ENCODE data around the gene SUN2.
A peak's percentile ranks its signal among the peaks of the same experiment; 100 is the strongest.

Gene SUN2

DNA sequence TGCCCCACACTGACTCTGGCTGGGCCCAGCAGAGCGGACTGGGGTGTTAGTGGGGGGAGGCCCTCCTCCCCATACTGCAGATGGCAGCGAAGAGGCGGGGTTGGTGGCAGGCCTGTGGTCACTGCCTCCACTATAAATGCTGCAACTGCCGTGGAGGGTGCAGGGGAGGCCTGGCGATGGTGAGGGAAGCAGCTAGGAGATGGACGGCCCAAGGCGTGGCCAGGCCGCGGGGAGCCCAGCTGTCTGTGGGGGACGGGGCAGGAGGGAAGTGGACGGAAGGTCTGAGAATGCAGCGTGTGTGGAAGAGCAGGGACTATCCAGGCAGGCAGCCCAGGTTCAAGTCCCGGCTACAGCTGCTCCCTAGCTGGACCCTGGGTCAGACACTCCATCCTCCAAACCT lies 19.9 kb upstream of the SUN2 start:
- H3K9ac ChIP-seq (ENCODE audit: low read length), result no peak overlapping the region
- H3K4me1 ChIP-seq (ENCODE audit: control insufficient read depth, insufficient read depth, low read length), result peaks cover 9% of the 10 kb centered on the region
- no peak for DNase-seq (ENCODE audit: low read depth)
- H3K9me3 ChIP-seq (ENCODE audit: control insufficient read depth, low read length), result no peaks in the 10 kb centered on the region
- H3K27me3 ChIP-seq (replicated peaks; ENCODE audit: control insufficient read depth, insufficient read depth, low read length), result no peaks in the 10 kb centered on the region
- H3K4me3 ChIP-seq (ENCODE audit: low read length), result no peak overlapping the region
- H3K36me3 ChIP-seq (ENCODE audit: control insufficient read depth, insufficient read depth, low read length, severe bottlenecking), result peaks cover 11% of the 10 kb centered on the region

DNA sequence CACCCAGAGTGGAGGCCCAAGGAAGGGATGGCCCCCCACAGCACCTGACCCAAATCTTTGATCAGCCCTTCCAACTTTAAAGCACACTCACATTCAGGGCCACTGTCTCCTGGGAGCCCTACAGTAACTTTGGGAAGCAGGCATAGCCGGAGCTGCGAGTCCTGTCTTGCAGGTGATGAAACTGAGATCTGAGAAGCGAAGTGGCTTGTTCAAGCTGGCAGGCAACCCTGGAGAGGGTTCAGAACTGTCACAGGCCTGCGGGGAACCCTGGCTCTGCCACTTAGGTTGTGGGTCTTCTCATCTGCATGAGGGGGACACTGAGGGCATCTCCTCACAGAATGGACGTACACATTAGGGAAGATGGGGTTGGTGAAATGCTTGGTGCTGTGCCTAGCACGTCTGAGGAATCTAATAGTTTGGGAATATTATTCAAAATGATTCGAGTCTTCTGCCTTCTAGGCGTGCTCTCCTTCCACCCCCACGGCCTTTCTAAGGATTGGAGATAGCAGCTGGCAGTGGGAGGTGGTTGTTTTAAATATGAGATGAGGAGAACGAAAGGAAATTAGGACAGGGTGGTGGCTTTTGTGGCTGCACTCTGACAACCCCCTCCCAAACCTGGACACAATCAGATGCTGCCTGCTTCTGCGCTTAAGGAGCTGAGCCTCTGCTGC lies 18.8 kb upstream of the SUN2 start:
- H3K36me3 ChIP-seq (ENCODE audit: control insufficient read depth, insufficient read depth, low read length, severe bottlenecking), result peaks cover 6% of the 10 kb centered on the region
- H3K9ac ChIP-seq (ENCODE audit: low read length), result no peak overlapping the region
- H3K4me1 ChIP-seq (ENCODE audit: control insufficient read depth, insufficient read depth, low read length), result peaks cover 9% of the 10 kb centered on the region
- H3K27me3 ChIP-seq (replicated peaks; ENCODE audit: control insufficient read depth, insufficient read depth, low read length), result no peaks in the 10 kb centered on the region
- H3K9me3 ChIP-seq (ENCODE audit: control insufficient read depth, low read length), result no peaks in the 10 kb centered on the region
- H3K4me3 ChIP-seq (ENCODE audit: low read length), result no peak overlapping the region
- DNase-seq (ENCODE audit: low read depth), result no peak

DNA sequence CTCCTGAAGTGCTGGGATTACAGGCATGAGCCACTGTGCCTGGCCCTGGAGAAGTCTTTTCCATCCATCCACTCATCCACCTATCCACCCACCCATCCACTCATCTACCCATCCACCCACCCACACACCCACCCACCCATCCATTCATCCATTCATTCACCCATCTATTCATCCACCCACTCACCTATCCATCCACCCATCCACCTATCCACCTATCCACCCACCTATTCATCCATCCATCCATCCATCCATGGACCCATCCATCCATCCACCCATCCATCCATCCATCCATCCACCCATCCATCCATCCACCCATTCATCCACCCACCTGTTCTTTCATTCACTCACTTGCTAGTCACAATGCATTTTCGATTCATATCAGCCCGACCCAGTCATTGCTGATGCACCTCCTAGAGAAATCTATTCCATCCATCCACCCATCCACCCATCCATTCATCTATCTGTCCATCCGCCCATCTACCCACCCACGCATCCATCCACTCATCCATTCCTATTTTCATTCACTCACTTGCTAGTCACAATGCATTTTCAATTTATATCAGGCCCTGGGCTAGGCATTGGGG lies 17.7 kb upstream of the SUN2 start:
- no peak for DNase-seq (ENCODE audit: low read depth)
- H3K9me3 ChIP-seq (ENCODE audit: control insufficient read depth, low read length), result no peaks in the 10 kb centered on the region
- no peak overlapping the region for H3K4me3 ChIP-seq (ENCODE audit: low read length)
- no peaks in the 10 kb centered on the region for H3K27me3 ChIP-seq (replicated peaks; ENCODE audit: control insufficient read depth, insufficient read depth, low read length)
- no peaks in the 10 kb centered on the region for H3K36me3 ChIP-seq (ENCODE audit: control insufficient read depth, insufficient read depth, low read length, severe bottlenecking)
- peaks cover 9% of the 10 kb centered on the region for H3K4me1 ChIP-seq (ENCODE audit: control insufficient read depth, insufficient read depth, low read length)
- no peak overlapping the region for H3K9ac ChIP-seq (ENCODE audit: low read length)

DNA sequence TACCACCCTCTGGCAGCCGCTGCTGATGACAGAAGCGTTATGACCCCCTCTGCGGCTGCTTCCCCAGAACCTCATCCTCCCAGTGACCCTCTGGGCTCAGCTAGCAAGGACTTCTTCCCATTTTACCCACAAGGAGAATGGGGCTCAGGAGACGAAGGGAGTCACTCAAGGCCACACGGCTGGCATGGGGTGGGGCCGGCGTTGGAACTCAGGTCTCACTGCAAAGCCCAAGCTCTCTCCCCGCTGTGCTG lies 16.8 kb upstream of the SUN2 start:
- H3K4me3 ChIP-seq (ENCODE audit: low read length), result no peak overlapping the region
- H3K4me1 ChIP-seq (ENCODE audit: control insufficient read depth, insufficient read depth, low read length), result peaks cover 9% of the 10 kb centered on the region
- peak overlapping the region; percentile 14 for H3K9ac ChIP-seq (ENCODE audit: low read length)
- no peaks in the 10 kb centered on the region for H3K36me3 ChIP-seq (ENCODE audit: control insufficient read depth, insufficient read depth, low read length, severe bottlenecking)
- no peaks in the 10 kb centered on the region for H3K27me3 ChIP-seq (replicated peaks; ENCODE audit: control insufficient read depth, insufficient read depth, low read length)
- H3K9me3 ChIP-seq (ENCODE audit: control insufficient read depth, low read length), result no peaks in the 10 kb centered on the region
- no peak for DNase-seq (ENCODE audit: low read depth)

DNA sequence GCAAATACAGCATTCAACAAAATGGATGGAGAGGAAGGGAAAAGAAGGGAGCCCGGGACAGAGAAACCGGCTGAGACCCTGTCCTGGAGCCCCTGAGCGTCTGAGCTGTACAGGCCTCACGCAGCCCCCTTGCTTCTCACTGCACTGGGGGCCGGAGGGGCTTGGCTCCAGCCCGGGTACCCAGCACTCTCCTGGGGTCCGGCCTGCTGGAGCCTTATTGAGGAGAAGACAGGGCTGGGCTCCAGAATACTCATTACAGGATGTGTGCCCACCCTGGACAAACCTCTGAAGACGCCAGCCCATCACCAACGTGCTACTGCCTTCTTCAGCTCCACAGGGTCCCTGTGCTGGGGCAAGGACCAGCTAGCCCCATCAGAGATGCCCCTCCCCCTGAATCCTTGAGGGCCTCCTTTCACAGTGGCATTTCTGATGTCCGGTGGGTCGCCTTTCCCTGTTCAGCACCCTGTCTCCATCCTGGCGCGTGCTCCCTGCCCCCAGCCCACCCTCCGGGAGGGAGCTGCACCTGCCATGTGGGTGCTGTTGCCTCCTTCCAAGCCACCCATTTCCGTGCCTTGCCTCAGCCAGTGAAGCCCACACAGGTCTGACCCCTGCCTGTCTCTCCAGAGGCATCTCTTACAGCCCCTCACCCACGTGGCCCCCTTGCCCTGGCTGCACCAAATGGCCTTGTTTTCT lies 14.6 kb upstream of the SUN2 start:
- Histone ChIP-seq H3K4me1 (ENCODE audit: control insufficient read depth, insufficient read depth, low read length) (peaks cover 9% of the 10 kb centered on the region), H3K9me3 (ENCODE audit: control insufficient read depth, low read length) (no peaks in the 10 kb centered on the region), H3K9ac (ENCODE audit: low read length) (no peak overlapping the region), H3K4me3 (ENCODE audit: low read length) (no peak overlapping the region), H3K27me3 (replicated peaks; ENCODE audit: control insufficient read depth, insufficient read depth, low read length) (no peaks in the 10 kb centered on the region), H3K36me3 (ENCODE audit: control insufficient read depth, insufficient read depth, low read length, severe bottlenecking) (no peaks in the 10 kb centered on the region)
- DNase-seq (ENCODE audit: low read depth), result no peak

DNA sequence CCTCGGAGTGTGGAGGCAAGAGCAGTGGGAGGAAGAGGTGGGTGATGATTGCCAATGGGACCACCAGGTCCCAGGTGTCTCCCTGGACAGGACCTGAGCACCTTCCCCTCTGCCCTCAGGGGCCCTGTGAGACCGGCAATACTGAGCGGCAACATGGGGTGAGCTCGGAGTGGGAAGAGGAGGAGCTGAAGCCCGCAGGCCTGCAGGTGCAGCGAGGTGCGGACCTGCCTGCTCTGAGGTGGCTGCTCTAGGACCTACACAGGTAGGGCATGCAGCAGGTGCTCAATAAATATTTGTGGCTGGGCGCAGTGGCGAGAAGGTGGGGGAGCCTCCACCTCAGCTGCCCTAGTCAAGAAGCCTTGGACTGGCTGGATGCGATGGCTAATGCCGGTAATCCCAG lies 12.2 kb upstream of the SUN2 start:
- Histone ChIP-seq H3K27me3 (replicated peaks; ENCODE audit: control insufficient read depth, insufficient read depth, low read length) (no peaks in the 10 kb centered on the region), H3K36me3 (ENCODE audit: control insufficient read depth, insufficient read depth, low read length, severe bottlenecking) (no peaks in the 10 kb centered on the region), H3K4me1 (ENCODE audit: control insufficient read depth, insufficient read depth, low read length) (peaks cover 18% of the 10 kb centered on the region), H3K4me3 (ENCODE audit: low read length) (no peak overlapping the region), H3K9ac (ENCODE audit: low read length) (no peak overlapping the region), H3K9me3 (ENCODE audit: control insufficient read depth, low read length) (no peaks in the 10 kb centered on the region)
- DNase-seq (ENCODE audit: low read depth), result no peak

DNA sequence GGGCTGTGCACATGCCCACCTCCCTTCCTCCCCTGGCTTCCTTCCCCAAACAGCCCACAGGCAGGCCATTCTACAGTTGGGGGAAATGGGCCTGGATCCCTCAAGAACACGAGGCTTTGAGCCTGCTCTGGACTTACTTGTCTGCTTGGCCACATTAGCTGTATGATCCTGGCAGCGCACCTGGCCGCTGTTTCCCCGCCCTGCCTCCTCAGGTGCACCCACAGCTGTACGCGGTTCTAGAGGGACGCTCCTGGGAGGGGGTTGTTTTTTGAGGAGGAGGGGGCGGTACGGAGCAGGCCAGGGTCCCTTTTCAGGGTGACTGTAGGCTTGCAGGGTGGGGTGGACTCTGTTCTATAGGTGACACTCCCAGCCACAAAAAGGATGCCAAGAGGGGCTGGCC lies 11.5 kb upstream of the SUN2 start:
- H3K9me3 ChIP-seq (ENCODE audit: control insufficient read depth, low read length), result no peaks in the 10 kb centered on the region

DNA sequence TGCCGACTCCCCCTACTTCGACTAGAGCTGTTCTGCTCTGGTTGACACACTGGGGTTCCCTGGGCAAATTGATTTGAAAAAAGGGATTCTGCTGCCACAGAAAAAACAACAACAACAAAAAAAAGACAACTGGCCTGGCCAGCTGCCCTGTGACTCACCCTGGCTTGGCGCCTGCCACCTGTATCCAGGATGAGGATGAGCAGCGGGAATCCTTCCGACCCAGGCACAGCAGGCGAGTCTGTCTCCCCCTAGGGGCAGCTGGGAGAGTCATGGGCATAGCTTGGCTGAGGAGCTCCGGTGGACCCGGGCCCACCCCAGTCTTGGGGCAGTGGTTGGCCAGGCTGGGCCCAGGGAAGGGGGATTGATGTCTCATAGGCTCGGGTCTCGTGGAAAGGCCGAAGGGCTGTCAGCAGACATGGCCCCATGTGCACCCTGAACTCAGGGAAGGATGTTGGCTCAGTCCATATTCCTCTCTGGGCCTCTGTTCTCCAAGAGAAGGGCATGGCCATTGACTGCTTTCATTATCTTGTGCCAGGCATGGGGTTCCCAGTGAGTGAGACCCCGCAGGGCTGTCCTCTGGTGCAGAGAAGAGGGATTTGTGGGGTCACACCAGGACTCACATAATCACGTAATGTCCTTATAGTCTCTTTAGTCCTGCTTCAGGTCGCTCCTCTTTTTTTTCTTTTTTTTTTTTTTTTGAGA lies 10.4 kb upstream of the SUN2 start:
- H3K9me3 ChIP-seq (ENCODE audit: control insufficient read depth, low read length), result no peaks in the 10 kb centered on the region
- no peak overlapping the region for H3K4me3 ChIP-seq (ENCODE audit: low read length)
- peak; percentile 71 for DNase-seq (ENCODE audit: low read depth)
- no peak overlapping the region for H3K9ac ChIP-seq (ENCODE audit: low read length)
- peaks cover 15% of the 10 kb centered on the region for H3K4me1 ChIP-seq (ENCODE audit: control insufficient read depth, insufficient read depth, low read length)
- H3K27me3 ChIP-seq (replicated peaks; ENCODE audit: control insufficient read depth, insufficient read depth, low read length), result no peaks in the 10 kb centered on the region
- no peaks in the 10 kb centered on the region for H3K36me3 ChIP-seq (ENCODE audit: control insufficient read depth, insufficient read depth, low read length, severe bottlenecking)

More for the DNA sequence above, 11.5 kb upstream of the SUN2 start:
- Histone ChIP-seq H3K4me1 (ENCODE audit: control insufficient read depth, insufficient read depth, low read length) (peaks cover 20% of the 10 kb centered on the region), H3K9ac (ENCODE audit: low read length) (no peak overlapping the region), H3K4me3 (ENCODE audit: low read length) (no peak overlapping the region), H3K36me3 (ENCODE audit: control insufficient read depth, insufficient read depth, low read length, severe bottlenecking) (no peaks in the 10 kb centered on the region), H3K27me3 (replicated peaks; ENCODE audit: control insufficient read depth, insufficient read depth, low read length) (no peaks in the 10 kb centered on the region)
- DNase-seq (ENCODE audit: low read depth), result no peak

DNA sequence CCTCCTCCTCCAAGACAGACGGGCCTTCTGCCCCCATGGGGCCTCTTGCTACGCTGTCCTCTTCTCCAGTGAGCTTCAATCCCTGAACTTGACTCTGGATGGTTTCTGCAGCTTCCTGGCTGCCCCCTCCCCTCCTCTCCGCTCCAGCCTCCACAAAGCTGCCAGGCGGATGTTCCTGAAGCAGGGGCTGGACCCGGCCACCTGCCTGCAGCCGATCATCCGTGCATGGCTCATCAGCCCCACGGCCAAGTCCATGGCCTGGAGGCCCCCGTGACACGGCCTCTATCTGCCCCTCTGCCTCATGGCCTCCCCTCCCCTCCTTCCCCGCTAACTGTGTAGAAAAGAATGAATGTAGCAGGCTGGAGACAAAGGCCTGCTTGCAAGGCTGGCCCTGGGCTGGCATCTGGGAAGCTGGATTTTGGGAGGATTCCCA lies 6.8 kb upstream of the SUN2 start:
- no peak for DNase-seq (ENCODE audit: low read depth)
- no peaks in the 10 kb centered on the region for H3K27me3 ChIP-seq (replicated peaks; ENCODE audit: control insufficient read depth, insufficient read depth, low read length)
- peaks cover 15% of the 10 kb centered on the region for H3K4me1 ChIP-seq (ENCODE audit: control insufficient read depth, insufficient read depth, low read length)
- H3K4me3 ChIP-seq (ENCODE audit: low read length), result no peak overlapping the region
- no peaks in the 10 kb centered on the region for H3K9me3 ChIP-seq (ENCODE audit: control insufficient read depth, low read length)
- H3K9ac ChIP-seq (ENCODE audit: low read length), result no peak overlapping the region
- H3K36me3 ChIP-seq (ENCODE audit: control insufficient read depth, insufficient read depth, low read length, severe bottlenecking), result no peaks in the 10 kb centered on the region

DNA sequence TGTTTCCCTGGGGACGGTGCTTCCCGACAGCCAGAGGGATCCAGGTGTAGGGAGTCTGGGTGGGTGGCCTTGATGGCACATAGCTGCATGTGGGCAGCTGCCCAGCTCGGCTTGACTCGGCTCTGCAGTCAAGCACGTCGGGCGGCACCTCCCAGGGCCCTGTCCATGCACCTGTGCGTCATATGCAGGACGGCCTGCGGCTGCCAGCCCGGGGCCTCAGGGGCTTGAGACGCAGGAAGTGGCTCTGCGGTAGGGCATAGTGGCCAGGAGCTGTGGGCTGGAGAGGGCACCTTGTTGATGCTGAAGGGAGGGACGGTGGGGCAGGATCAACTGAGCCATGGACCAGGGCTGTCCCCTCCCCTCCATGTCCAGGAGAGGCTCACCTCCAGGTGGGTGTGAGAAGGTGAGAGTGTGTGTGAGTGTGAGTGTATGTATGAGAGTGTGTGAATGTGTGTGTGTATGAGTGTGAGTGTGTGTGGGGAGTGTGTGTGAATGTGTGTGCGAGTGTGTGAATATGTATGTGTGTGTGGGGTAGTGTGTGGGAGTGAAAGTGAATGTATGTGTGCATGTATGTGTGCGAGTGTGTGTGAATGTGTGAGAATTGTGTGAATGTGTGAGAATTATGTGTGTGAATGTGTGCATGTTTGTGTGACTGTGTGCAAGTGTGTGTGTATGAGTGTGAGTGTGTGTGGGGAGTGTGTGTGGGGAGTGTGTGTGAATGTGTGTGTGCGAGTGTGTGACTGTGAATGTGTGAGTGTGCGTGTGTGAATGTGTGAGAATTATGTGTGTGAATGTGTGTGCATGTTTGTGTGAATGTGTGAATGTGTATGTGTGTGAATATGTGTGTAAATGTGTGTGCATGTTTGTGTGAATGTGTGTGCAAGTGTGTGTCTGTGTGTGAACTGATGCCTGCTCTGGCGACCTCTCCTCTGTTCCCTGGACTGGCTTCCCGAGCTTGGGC lies 5.7 kb upstream of the SUN2 start:
- peaks cover 19% of the 10 kb centered on the region for H3K4me1 ChIP-seq (ENCODE audit: control insufficient read depth, insufficient read depth, low read length)
- H3K9ac ChIP-seq (ENCODE audit: low read length), result no peak overlapping the region
- DNase-seq (ENCODE audit: low read depth), result no peak
- no peaks in the 10 kb centered on the region for H3K9me3 ChIP-seq (ENCODE audit: control insufficient read depth, low read length)
- H3K4me3 ChIP-seq (ENCODE audit: low read length), result no peak overlapping the region
- no peaks in the 10 kb centered on the region for H3K36me3 ChIP-seq (ENCODE audit: control insufficient read depth, insufficient read depth, low read length, severe bottlenecking)
- no peaks in the 10 kb centered on the region for H3K27me3 ChIP-seq (replicated peaks; ENCODE audit: control insufficient read depth, insufficient read depth, low read length)
